ENCODE measurements around the gene FANCB.
A peak's percentile ranks its signal among the peaks of the same experiment; 100 is the strongest.

Gene FANCB

GRCh38 chrX:14872851-14873675 lies at the start of gene FANCB, which contains the start of gene MOSPD2:
TSS of gene FANCB (minus strand) at chrX:14873069. CDS start at chrX:14865510, 7,559 bp downstream.
TSS of gene MOSPD2 (plus strand) at chrX:14873421. CDS start at chrX:14873529, 108 bp downstream.
- no peaks in the 10 kb centered on the region for H3K27me3 ChIP-seq (ENCODE audit: insufficient read depth, low read length)
- peak within 1 kb of the TSS; percentile 97 for H2AFZ ChIP-seq (ENCODE audit: low read length, unreplicated experiment)
- H3K4me3 ChIP-seq (ENCODE audit: low read depth, low read length) = peak within 1 kb of the TSS; percentile 99
- H3K4me1 ChIP-seq (ENCODE audit: control insufficient read depth, insufficient read depth, low read length, unreplicated experiment) = peaks cover 23% of the 10 kb centered on the region
- peaks cover 21% of the 10 kb centered on the region for H3K36me3 ChIP-seq (ENCODE audit: insufficient read depth, low read length)
- H3K27ac ChIP-seq (ENCODE audit: low read depth, low read length) = peak within 1 kb of the TSS; percentile 61
- H3K79me2 ChIP-seq (ENCODE audit: control insufficient read depth, insufficient read depth, low read length, unreplicated experiment) = peaks cover 52% of the 10 kb centered on the region

DNA sequence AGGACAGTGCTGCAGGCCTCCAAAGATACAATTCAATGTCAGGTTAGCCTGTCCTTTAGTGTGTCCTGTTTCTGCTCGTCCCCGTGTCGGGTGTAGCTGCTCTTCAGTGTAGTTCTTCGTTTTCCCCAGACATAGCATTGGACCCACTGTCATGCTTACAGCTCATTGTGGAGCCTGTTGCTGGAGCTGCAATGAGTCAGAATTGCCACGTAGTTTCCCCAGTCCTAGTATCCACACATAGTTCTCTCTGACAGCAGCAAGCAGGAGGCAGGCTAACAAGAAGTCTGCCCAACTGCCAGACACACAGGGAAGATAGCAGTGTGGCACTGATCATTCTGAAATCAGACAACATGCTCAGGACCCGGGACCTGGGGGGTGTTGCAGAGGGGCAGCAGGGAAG lies 49.6 kb upstream of the FANCB start:
- H3K4me3 ChIP-seq (ENCODE audit: low read depth, low read length) = no peak overlapping the region
- H3K27ac ChIP-seq (ENCODE audit: low read depth, low read length) = peak overlapping the region; percentile 32; the same call in 1 of the 2 replicates
- H3K4me1 ChIP-seq (ENCODE audit: control insufficient read depth, insufficient read depth, low read length, unreplicated experiment) = peaks cover 16% of the 10 kb centered on the region
- H3K36me3 ChIP-seq (ENCODE audit: insufficient read depth, low read length) = no peaks in the 10 kb centered on the region
- no peaks in the 10 kb centered on the region for H3K79me2 ChIP-seq (ENCODE audit: control insufficient read depth, insufficient read depth, low read length, unreplicated experiment)
- H2AFZ ChIP-seq (ENCODE audit: low read length, unreplicated experiment) = no peak overlapping the region
- no peaks in the 10 kb centered on the region for H3K27me3 ChIP-seq (ENCODE audit: insufficient read depth, low read length)

- Histone ChIP-seq H3K27me3 (ENCODE audit: insufficient read depth, low read length) (no peaks in the 10 kb centered on the region), H3K27ac (ENCODE audit: low read depth, low read length) (no peak overlapping the region), H2AFZ (ENCODE audit: low read length, unreplicated experiment) (no peak overlapping the region), H3K4me3 (ENCODE audit: low read depth, low read length) (no peak overlapping the region), H3K79me2 (ENCODE audit: control insufficient read depth, insufficient read depth, low read length, unreplicated experiment) (no peaks in the 10 kb centered on the region), H3K4me1 (ENCODE audit: control insufficient read depth, insufficient read depth, low read length, unreplicated experiment) (peaks cover 14% of the 10 kb centered on the region), H3K36me3 (ENCODE audit: insufficient read depth, low read length) (no peaks in the 10 kb centered on the region; the same call in 1 of the 2 replicates)
Measured at GRCh38 chrX:14920196-14920595, 47.3 kb upstream of the FANCB start.

- H3K4me3 ChIP-seq (ENCODE audit: low read depth, low read length) = no peak overlapping the region
- no peaks in the 10 kb centered on the region for H3K27me3 ChIP-seq (ENCODE audit: insufficient read depth, low read length)
- H3K27ac ChIP-seq (ENCODE audit: low read depth, low read length) = no peak overlapping the region
Measured at GRCh38 chrX:14919407-14919806, 46.5 kb upstream of the FANCB start.

DNA sequence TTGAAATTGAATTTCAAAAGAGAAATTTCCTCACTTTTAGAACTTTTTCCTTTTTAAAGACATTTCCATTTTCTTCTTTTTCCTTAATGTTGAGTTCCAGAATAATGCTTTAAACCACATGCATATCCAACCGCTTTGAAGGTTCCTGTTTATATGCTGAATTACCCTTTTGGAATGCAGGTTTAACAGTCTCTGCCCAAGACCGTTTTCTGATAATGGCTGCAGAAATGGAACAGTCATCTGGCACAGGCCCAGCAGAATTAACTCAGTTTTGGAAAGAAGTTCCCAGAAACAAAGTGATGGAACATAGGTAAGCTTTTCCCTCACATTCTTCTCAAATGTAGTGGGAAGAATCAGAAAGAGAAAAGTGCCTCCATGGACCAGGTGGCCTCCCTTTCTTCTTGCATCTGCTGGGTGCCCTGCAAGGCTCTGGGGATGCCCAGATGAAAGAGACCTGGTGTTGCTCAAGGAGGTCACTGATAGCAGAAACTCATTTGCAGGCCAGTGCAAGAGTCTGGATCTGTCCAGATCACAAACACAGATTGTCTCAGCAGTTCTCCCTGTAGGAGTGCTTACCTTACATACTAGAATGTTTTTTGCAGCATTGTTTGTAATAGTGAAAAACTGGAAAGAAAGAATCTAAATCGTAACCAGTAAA lies 43.3 kb upstream of the FANCB start:
- H3K36me3 ChIP-seq (ENCODE audit: insufficient read depth, low read length) = peaks cover 11% of the 10 kb centered on the region
- H3K27ac ChIP-seq (ENCODE audit: low read depth, low read length) = peak overlapping the region; percentile 32
- no peak overlapping the region for H2AFZ ChIP-seq (ENCODE audit: low read length, unreplicated experiment)
- peaks cover 10% of the 10 kb centered on the region for H3K4me1 ChIP-seq (ENCODE audit: control insufficient read depth, insufficient read depth, low read length, unreplicated experiment)
- H3K27me3 ChIP-seq (ENCODE audit: insufficient read depth, low read length) = no peaks in the 10 kb centered on the region
- H3K4me3 ChIP-seq (ENCODE audit: low read depth, low read length) = no peak overlapping the region
- no peaks in the 10 kb centered on the region for H3K79me2 ChIP-seq (ENCODE audit: control insufficient read depth, insufficient read depth, low read length, unreplicated experiment)

More at GRCh38 chrX:14919407-14919806, 46.5 kb upstream of the FANCB start:
- Histone ChIP-seq H2AFZ (ENCODE audit: low read length, unreplicated experiment) (no peak overlapping the region), H3K36me3 (ENCODE audit: insufficient read depth, low read length) (no peaks in the 10 kb centered on the region; the same call in 1 of the 2 replicates), H3K4me1 (ENCODE audit: control insufficient read depth, insufficient read depth, low read length, unreplicated experiment) (peaks cover 16% of the 10 kb centered on the region), H3K79me2 (ENCODE audit: control insufficient read depth, insufficient read depth, low read length, unreplicated experiment) (no peaks in the 10 kb centered on the region)

GRCh38 chrX:14915596-14915995 lies 42.7 kb upstream of the FANCB start:
- H2AFZ ChIP-seq (ENCODE audit: low read length, unreplicated experiment) = no peak overlapping the region
- no peak overlapping the region for H3K4me3 ChIP-seq (ENCODE audit: low read depth, low read length)
- H3K27me3 ChIP-seq (ENCODE audit: insufficient read depth, low read length) = no peaks in the 10 kb centered on the region
- H3K4me1 ChIP-seq (ENCODE audit: control insufficient read depth, insufficient read depth, low read length, unreplicated experiment) = peaks cover 10% of the 10 kb centered on the region
- peaks cover 13% of the 10 kb centered on the region for H3K36me3 ChIP-seq (ENCODE audit: insufficient read depth, low read length)
- peak overlapping the region; percentile 32 for H3K27ac ChIP-seq (ENCODE audit: low read depth, low read length)
- no peaks in the 10 kb centered on the region for H3K79me2 ChIP-seq (ENCODE audit: control insufficient read depth, insufficient read depth, low read length, unreplicated experiment)

DNA sequence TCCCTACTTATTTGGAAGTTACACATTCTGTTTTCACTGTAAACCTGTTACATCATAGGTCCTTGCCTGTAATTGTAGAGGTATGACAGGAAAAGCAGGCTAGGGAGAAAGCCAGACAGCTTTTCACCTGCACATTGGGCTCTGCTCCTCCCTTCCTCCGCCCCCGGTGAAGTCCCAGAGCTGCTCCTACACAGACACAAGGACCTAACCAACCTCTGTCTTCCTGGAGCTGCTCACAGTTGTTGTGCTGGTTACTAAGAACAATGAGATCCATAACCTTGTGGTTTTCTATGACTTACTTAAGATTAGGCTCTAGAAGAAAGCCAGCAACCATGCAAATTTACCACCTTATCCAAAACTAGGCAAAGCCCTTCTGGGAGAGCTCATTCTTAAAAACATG lies 40.4 kb upstream of the FANCB start:
- Histone ChIP-seq H3K36me3 (ENCODE audit: insufficient read depth, low read length) (peaks cover 13% of the 10 kb centered on the region), H3K27ac (ENCODE audit: low read depth, low read length) (no peak overlapping the region), H3K4me3 (ENCODE audit: low read depth, low read length) (no peak overlapping the region), H2AFZ (ENCODE audit: low read length, unreplicated experiment) (no peak overlapping the region), H3K4me1 (ENCODE audit: control insufficient read depth, insufficient read depth, low read length, unreplicated experiment) (peaks cover 10% of the 10 kb centered on the region), H3K79me2 (ENCODE audit: control insufficient read depth, insufficient read depth, low read length, unreplicated experiment) (no peaks in the 10 kb centered on the region), H3K27me3 (ENCODE audit: insufficient read depth, low read length) (no peaks in the 10 kb centered on the region)

- no peak overlapping the region for H3K27ac ChIP-seq (ENCODE audit: low read depth, low read length)
- no peaks in the 10 kb centered on the region for H3K27me3 ChIP-seq (ENCODE audit: insufficient read depth, low read length)
- no peak overlapping the region for H3K4me3 ChIP-seq (ENCODE audit: low read depth, low read length)
- H2AFZ ChIP-seq (ENCODE audit: low read length, unreplicated experiment) = no peak overlapping the region
- peaks cover 54% of the 10 kb centered on the region for H3K36me3 ChIP-seq (ENCODE audit: insufficient read depth, low read length)
- peaks cover 7% of the 10 kb centered on the region for H3K4me1 ChIP-seq (ENCODE audit: control insufficient read depth, insufficient read depth, low read length, unreplicated experiment)
- no peaks in the 10 kb centered on the region for H3K79me2 ChIP-seq (ENCODE audit: control insufficient read depth, insufficient read depth, low read length, unreplicated experiment)
Measured at GRCh38 chrX:14903891-14904290, 31.0 kb upstream of the FANCB start.

DNA sequence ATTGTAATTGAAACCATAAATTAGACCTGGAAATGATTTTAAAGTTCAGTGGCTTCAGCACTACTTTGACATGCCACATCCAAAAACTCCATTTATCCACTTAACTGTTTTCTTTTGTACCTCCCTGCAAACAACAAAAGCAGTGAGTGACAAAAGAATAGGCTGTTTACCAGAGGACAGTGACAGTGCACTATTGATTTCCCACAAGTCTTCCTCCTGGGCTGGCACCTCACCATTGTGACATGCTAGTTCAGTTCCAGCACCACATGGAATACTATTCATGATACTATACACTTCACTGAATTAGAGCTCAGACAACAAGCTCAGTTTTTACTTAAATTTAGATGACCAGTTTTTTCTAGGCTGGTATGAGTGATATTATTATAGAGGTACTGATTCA lies 29.7 kb upstream of the FANCB start:
- peaks cover 11% of the 10 kb centered on the region for H3K4me1 ChIP-seq (ENCODE audit: control insufficient read depth, insufficient read depth, low read length, unreplicated experiment)
- no peaks in the 10 kb centered on the region for H3K79me2 ChIP-seq (ENCODE audit: control insufficient read depth, insufficient read depth, low read length, unreplicated experiment)
- no peak overlapping the region for H3K27ac ChIP-seq (ENCODE audit: low read depth, low read length)
- no peaks in the 10 kb centered on the region for H3K27me3 ChIP-seq (ENCODE audit: insufficient read depth, low read length)
- peaks cover 54% of the 10 kb centered on the region for H3K36me3 ChIP-seq (ENCODE audit: insufficient read depth, low read length)
- no peak overlapping the region for H2AFZ ChIP-seq (ENCODE audit: low read length, unreplicated experiment)
- H3K4me3 ChIP-seq (ENCODE audit: low read depth, low read length) = no peak overlapping the region

GRCh38 chrX:14899607-14900006 lies 26.7 kb upstream of the FANCB start:
- no peaks in the 10 kb centered on the region for H3K79me2 ChIP-seq (ENCODE audit: control insufficient read depth, insufficient read depth, low read length, unreplicated experiment)
- no peak overlapping the region for H3K4me3 ChIP-seq (ENCODE audit: low read depth, low read length)
- no peak overlapping the region for H2AFZ ChIP-seq (ENCODE audit: low read length, unreplicated experiment)
- peaks cover 53% of the 10 kb centered on the region for H3K36me3 ChIP-seq (ENCODE audit: insufficient read depth, low read length)
- H3K27ac ChIP-seq (ENCODE audit: low read depth, low read length) = peak overlapping the region; percentile 39; the same call in 1 of the 2 replicates
- H3K4me1 ChIP-seq (ENCODE audit: control insufficient read depth, insufficient read depth, low read length, unreplicated experiment) = peaks cover 11% of the 10 kb centered on the region
- H3K27me3 ChIP-seq (ENCODE audit: insufficient read depth, low read length) = no peaks in the 10 kb centered on the region

Measured in ACC112 (cell line).